ENCODE measurements around the gene TMEM117. TPM values are rescaled to one million over a fixed set of nuclear protein-coding genes. Genes with fewer than 3 reads are reported as not detected.
A peak's percentile ranks its signal among the peaks of the same experiment; 100 is the strongest.

Gene TMEM117
- polyA plus RNA-seq, 12 donors = 8.0 to 14.8 (median 11.1) TPM; not detected in 1

DNA sequence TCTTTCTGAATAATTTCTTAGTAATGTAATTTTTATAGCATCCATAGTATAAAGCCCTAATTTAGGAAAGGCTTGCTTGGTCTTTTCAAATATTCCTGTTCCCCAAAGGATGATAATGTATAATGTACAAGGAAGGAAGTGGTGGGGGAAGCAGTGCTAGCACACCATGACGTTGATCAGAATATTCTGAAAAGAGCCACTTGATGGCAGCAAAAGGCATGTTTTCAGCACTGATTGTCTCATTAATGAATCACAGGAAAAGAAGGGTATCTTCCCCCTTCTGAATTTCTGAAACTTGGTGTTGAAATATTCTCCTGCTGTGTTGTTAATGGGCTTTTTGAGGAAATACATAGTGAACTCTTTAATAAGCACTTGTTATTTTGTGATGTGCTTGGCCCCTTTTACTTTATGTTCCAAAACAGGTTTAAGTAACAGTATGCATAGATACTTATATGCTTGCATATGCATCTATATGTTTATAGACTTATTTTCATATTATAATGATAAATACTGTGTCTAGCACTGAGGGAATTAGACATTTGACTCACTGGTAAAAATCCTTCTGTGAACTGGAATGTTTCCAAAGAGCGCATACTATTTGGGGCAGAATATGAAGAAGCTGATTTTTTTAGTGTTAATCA, 122.0 kb downstream of the TMEM117 start:
- peak; percentile 61 for DNase-seq

DNA sequence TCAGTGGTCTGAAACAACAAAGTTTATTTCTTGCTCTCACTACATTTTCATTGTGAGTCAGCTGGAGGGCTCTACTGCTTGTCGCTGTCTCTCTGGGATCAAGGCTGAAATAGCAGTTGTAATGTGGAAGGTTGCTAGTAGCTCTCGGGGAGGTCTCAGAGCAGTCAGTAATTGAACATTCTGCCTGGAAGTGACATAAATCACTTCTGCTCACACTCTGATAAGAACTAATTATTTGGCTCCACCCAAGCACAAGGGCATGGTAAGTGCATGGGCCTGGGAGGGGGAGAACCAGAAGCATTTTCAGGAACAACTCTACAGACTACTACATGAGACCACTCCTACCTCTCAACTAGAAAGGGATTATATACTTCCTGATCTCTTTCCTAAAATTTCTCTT, 128.2 kb downstream of the TMEM117 start:
- no peak for DNase-seq

DNA sequence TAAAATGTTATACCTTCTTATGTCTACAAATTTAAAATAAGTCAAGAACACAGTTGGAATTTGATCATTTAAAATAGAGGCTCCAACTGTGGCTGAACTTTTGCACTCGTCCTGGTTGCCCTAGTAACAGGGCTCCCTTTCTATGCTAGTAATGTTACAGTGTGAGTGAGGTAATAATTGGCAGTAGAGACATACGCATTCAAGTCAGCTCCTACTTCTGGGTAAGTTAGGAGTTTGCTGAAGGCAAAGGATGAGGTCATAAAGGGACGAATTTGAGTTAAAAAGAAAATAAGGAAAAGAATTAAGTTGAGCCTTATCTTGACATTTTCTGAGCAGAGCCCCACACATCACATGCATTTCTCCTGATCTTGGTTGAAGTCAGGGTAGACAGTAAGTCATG, 129.1 kb downstream of the TMEM117 start:
- DNase-seq = peak; percentile 77

DNA sequence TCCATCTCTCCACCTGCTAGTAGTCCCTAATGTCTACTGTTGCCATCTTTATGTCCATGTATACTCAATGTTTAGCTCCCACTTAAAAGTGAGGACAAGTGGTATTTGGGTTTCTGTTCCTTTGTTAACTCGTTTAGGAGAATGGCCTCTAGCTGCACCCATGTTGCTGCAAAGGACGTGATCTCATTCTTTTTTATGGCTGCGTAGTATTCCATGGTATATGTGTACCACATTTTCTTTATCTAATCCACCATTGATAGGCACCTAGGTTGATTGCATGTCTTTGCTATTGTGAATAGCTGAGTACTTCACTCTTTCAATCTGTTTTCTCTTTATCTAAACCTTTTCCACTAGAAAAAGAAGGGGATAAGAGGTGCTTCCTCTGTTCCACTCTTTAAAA, 130.0 kb downstream of the TMEM117 start:
- DNase-seq = no peak

DNA sequence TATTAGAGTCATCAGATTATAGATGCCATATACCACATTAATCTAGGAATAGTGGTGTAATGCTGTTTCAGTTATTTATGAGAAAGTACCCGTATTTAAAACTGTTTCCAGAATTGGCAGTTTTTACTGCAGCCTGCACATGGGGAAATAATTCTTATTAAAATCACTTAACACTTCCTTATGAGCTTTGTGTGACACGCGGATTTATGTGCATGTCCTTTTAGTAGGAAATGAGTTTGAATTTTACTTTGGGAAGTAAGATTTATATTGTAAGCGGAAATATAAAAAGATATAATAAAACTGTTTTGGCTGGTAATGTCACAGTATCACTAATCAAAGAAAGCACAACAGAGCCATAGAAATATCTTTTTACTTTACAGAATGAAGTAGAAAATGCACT, 132.9 kb downstream of the TMEM117 start:
- DNase-seq = no peak

DNA sequence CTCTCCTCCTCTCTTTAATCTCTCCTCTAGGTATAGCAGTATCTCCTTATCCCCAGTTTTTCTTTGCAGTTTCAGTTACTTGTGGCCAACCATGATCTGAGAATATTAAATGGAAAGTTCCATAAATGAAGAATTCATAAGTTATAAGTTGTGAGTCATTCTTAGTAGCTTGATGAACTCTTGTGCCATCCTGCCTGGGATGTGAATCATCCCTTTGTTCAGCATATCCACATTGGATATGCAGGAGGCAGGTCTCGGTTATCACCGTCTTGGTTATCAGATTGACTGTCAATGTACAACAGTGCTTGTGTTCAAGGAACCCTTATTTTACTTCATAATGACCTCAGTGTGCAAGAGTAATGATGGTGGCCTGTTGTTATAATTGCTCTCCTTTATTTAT, 134.0 kb downstream of the TMEM117 start:
- DNase-seq = no peak

DNA sequence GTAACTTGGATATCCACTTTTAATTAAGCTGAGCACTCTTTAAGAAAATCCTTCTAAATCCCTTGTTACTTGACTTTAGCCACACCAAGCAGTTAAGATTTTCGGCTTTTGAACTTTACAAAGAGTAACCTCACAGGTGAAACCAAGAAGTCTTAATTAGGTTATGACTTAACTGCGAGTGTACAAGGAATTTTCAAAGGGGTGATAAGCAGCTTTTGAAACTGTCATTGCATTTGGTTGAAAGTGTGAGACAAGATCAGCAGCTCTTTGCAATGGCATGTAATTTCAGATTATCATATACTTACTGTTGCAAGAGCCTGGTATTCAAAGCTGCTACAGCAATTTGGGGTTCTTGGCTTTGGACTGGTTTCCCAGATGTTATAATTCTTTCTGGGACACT, 137.5 kb downstream of the TMEM117 start:
- DNase-seq = no peak

DNA sequence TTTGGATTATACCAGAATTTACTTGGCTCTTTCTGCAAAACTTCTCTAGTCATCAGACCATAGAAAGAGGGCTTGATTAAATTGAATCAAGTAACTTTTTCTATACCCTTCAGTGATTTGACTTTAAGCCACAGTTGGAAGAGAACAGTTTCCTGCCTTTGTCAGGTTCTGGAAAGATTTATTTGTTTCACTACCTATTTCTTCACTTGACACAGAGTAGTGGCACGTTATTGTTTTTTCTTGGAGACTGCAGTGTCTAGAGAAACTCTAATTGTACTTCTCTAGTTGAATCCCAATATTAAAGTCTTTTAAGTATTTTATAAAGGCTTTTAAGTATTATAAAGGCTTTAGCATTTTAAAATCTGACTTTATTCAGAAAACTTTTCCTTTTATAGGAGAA, 138.1 kb downstream of the TMEM117 start:
- DNase-seq = no peak

DNA sequence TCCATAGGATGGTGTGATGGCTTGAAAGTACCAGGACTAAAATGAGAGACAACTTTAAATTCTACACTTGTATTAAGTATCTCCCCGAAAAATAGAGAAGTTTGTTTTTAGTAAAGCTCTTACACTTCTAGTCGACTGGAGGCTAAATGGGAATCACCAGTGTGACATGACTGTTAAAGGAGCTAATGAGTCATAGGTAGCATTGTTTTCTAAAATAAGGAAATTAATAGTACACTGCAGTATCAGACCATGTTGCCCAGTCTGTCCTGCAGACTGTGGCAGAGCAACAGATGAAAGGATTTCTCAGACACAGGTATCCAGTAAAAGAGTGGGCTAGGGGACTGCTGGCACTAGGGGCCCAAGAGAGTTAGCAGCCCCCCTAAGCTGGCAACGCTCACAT, 140.1 kb downstream of the TMEM117 start:
- no peak for DNase-seq

DNA sequence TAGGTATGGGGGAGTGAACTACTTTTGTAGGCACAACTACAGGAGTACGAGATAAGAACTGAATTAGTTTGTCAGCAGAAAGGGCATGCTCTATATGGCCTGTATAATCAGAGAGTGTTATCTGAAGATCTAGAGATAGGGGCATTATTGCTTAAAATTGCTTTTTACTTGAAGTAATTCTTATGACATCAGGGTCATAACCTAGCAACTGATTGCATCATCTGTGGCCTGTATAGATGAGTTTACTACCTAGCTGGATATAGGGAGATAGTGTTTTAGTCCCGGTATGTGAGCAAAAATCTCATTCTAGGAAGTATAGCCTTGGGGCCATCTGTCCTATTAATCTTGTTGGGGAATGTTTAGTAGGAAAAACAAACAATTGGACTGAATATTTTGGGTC, 142.7 kb downstream of the TMEM117 start:
- DNase-seq = no peak

DNA sequence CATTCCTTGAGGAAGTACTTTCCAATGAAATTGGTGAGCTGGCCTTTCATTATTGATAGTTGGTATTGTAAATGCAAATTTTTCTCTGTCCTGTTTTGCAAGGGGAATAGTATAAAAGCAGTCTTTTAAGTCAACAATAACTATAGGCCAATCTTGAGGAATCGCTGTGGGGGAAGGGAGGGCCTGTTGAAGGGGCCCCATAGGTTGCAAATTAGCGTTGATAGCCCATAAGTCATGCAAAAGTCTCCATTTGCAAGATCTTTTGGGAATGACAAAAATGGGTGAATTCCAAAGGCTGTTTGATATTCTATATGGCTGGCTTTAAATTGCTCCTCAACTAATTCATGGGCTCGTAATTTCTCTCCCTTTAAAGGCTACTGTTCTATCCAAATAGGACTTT, 143.6 kb downstream of the TMEM117 start:
- DNase-seq = no peak

DNA sequence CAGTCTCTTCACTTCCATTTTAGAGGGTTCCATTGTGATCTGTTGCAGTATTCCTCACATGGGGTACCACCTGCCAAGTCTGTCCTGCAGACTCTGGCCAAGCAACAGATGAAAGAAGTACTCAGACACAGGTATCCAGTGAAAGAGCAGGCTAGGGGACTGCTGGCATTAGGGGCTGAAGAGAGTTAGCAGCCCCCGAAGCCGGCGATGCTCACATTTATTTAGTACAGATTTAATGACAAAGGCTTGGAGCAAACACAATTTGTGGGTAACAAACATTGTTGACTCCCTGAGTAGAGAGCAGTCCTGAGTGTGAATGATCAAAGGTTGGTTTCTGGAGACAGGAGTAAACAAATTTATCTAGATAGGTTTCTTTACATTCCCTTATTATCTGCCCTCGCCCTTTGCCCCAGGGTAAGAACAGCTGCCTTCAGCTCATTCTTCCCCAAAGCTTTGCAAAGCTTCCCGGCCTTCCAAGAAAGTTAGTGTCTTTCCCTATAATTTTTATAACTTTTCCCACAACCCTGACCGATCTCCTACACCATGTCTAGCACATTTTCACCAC, 144.8 kb downstream of the TMEM117 start:
- DNase-seq = no peak

DNA sequence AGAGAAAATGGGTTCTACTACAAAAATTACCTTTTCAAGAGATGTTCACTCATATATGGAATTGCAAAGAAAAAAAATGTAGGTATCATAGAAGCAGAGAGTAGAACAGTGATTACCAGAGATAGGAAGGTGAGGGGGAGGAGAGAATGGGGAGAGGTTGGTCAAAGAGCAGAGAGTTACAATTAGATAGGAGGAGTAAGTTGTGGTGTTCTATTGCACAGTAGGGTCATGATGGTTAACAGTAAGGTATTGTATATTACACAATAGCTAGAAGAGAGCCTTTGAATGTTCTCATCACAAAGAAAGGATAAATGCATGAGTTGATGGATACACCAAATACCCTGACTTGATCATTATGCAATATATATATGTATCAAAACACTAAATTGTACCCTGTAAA, 145.8 kb downstream of the TMEM117 start:
- no peak for DNase-seq

DNA sequence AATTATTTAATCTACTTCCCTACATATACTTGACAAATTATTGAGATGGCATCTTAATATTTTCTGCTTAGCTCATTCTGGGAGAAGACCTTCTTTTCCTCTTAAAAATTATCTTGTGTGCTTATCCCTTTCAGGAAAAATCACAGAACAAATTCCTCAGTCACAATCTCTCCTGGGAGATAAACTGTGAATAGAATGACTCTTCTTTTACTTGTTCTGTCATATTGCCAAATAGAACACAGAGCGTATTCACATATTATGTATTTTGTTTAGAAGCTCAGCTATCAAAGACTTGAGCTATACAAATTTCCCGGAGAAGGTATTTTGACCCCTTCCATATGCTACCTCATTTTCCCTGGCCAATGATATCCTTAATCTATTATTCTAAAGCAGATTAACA, 146.7 kb downstream of the TMEM117 start:
- no peak for DNase-seq

DNA sequence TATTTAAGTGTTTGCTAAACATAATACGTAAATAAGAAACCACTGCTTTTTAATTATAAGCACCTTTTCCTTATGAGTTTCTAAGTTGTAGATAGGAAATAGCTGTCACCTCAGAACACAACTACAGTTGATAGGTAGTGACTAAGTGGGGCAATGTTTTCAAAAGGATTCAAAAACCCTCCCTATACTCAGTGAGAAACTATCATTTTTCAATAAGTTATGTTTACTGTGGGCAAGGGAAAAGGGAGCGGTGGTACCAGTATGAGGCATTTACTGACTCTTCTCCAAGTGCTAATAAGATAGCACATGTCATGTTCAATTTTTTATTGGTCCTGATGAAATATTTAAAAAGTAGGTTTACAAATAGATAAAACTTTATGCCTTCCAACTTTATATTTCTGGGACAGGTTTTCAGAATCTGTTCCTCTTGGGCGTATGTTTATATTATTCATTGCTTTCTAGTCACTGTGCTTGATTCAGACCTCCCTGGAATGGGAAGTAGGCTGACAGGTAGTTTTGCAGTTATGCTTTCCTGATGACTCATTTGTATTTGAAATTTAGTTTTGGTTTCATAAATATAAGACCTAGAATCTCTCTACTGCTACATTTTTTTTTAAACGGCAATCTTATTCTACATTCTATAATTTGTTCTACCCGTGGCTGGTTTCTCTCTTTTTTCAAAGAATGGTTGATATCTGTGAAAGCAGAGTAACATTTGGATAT, 153.1 kb downstream of the TMEM117 start:
- no peak for DNase-seq

DNA sequence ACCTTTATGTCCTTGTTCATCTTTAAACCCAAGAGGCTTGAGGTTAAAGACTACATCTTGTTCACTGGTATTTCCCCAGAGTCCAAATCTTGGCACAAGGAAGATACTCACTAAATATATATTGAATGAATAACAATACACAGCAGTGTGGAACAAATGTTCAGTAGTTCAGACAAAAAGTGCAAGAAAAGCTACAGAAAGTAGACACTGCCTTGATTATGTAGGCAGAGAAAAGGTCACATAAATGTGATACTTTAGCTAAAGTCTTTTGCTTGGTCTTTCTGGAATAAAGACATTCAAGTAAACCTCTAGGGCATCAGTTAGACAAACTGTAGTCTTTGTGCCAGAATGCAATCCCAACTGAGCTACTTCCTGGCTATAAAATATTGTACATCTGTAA, 157.0 kb downstream of the TMEM117 start:
- DNase-seq = no peak

DNA sequence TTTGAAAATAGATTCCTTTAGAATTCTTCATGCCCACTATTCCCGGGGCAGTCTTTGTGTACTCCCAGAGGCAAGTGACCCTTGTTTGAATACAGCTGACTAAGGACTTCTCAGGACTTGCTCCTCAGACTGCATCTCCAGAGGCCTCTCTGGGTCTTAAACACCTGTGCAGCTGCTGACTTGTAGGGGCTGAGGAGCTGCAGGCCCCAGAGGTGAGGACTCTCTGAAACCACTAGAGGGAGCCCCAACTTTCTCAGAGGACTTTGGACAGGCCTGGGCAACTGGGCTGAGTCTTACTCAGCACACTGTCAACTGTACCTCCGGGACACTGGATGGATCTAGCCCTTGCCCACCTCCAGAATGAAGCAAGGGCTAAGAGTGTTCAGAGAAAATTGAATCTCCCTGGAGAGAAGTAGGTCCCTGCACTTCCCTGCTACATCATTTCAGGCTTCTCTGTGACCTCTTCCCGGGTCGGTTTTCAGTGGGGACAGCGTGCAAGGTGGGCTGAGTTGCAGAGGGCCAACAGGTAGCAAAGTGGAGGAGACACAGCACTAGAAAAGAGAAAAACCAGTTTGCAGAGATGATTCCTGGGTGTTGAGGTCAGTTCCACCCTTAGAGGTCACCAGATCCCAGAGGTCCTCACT, 164.6 kb downstream of the TMEM117 start:
- DNase-seq = no peak

DNA sequence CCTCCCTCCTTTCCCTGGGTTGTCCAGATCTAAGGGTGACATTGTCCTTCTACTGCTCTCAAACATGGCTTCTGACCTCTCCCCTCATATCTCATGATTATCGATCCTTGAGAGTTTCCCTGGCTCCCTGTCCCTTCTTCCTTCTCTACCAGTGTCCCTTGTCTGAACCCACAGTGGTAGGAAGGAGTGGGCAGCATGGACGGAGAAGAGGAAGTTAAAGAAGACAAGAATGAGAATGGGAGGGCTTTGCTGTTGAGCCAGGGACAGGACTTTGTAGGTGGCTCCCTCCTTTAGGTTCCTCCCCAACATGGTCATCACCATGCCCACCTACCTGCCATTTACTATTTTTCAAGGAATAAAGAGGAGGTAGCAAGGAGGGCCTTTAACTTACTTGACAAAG, 166.7 kb downstream of the TMEM117 start:
- DNase-seq = no peak

DNA sequence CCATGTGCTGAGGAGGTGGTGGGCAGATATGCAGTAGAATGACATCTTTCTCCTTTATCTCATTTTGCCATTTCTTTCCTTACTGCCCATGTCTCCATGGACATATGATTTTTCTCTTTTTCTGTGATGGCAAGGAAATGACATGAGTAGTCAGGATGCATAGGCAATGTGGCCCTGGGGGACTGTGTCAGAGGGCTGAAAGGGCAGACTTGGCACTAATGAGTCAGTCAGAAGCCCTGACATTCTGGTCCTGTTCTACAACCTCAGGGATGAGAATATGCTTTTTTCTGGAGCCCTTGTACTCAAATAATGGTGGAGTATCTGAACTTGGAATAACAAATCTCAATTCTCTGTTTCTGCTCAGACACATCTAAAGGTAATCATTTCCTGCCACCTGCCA, 167.8 kb downstream of the TMEM117 start:
- DNase-seq = no peak

DNA sequence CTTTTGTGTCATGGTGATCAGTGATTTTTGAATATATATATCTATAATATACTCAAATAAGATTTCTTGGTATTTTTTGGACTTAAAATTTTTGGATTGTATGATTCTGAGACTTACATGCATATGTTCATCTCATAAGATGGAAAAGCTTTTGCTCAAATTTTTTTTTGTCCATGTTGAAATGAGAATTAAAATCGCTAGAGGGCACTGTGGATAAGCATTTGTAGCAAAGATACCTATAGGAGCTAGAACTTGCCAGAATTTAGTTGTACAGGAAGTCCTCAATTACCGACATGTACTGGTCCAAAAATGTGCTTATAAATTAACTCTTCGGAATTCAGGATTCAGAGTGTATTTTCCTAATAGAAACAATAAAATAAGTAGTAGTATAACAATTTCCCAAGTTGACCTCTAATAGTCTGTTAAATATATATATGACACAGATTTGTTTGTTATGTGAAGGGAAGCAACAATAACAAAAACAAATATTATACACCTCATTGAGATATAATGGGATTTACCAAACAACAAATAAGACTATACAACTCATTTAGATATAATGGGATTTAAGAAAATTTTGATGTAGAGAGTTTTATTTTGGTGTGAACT, 179.6 kb downstream of the TMEM117 start:
- DNase-seq = peak; percentile 65

DNA sequence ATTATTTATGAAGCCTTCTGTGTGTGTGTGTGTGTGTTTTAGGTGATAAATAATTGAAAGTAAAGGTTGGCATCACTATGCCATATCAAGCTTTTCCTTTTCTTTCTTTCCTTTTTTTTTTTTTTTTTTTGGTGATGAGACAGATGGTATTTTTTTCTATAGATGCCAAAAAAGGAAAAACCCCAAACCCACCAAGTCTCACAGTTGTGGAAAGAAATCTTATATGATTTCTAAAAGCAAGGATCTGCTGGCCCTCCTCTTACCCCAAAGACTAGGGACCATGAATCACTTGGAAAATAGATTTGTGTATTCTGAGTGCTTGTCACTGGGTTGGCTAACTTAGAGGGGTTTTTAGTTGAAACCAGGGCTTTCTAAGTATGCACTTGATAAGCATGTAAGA, 181.3 kb downstream of the TMEM117 start:
- no peak for DNase-seq

DNA sequence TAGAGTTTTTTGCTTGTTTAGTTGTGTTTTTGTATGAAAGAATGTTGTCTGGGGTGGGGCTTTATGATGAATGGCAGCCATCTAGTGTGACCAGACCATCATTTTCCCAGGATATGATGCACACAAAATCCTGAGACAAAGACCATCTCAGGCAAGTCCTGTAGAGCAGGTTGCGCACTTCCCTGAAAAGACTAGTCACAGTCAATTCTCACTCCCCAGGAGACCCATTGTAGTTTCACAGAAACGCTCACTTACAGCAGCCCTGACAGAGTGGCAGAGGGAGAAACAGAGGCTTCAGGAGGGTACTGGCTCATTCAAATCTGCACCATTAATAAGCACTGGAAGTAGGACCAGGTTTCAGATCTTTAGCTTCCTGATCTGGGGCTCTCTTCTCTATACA, 183.2 kb downstream of the TMEM117 start:
- no peak for DNase-seq

DNA sequence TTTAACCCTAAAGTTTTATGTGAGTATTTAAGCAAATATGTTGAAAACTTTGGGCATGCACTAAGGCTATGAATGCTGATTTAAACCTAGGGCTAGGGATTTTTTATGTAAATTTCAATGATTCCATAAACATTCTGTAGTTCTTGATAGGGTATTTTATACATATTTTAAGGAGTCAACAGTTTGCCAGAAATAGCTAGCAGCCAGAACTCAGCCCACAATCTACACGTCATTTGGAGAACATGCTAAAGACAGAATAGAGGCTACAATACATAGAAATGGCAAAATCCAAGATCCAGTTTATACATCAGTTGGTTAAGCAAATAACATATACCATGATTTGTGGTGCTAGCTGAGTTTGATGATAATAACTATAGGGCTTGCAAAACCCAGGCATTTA, 184.7 kb downstream of the TMEM117 start:
- DNase-seq = no peak

Measured in muscle of arm (tissue), 12 donors.